Calu3 (cell line): ENCODE data around the gene GNRHR. TPM values are rescaled to one million over a fixed set of nuclear protein-coding genes. Genes with fewer than 3 reads are reported as not detected.

ENCODE experiments used
- BruUV-seq: library from RNA; stranded (reverse); fragments of 400-500 nt; replicated peaks from 2 replicates; lab custom pipeline; 2021; lab: Mats Ljungman, UMichigan
- CTCF ChIA-PET: fragments of 300-600 bp; sonication (Branson Sonifier 250); formaldehyde crosslinking; loops from one replicate; lab custom pipeline; 2022; ENCODE audit warnings: antibody characterized with exemption; lab: Charles Lee
- DNase-seq: peaks from one replicate; pipeline ENCODE4 v3.0.0; 2022
- H3K27ac Mint-ChIP-seq: one replicate; pipeline ENCODE4 v1.8.0; 2022; ENCODE audit warnings: mixed read lengths; ENCODE audit not compliant: unreplicated experiment
- H3K27me3 Mint-ChIP-seq: one replicate; pipeline ENCODE4 v1.8.0; 2022; ENCODE audit warnings: mixed read lengths; ENCODE audit not compliant: unreplicated experiment
- H3K36me3 Mint-ChIP-seq: one replicate; pipeline ENCODE4 v1.8.0; 2022; ENCODE audit warnings: mild to moderate bottlenecking, moderate library complexity, mixed read lengths; ENCODE audit not compliant: insufficient read depth, unreplicated experiment
- H3K4me1 Mint-ChIP-seq: one replicate; pipeline ENCODE4 v1.8.0; 2022; ENCODE audit warnings: mild to moderate bottlenecking, low read depth, mixed read lengths; ENCODE audit not compliant: unreplicated experiment
- H3K4me3 Mint-ChIP-seq: one replicate; pipeline ENCODE4 v1.8.0; 2022; ENCODE audit warnings: mild to moderate bottlenecking, low read depth, moderate library complexity, mixed read lengths; ENCODE audit not compliant: unreplicated experiment
- H3K9me3 Mint-ChIP-seq: one replicate; pipeline ENCODE4 v1.8.0; 2022; ENCODE audit warnings: low read depth, mixed read lengths; ENCODE audit not compliant: unreplicated experiment
- intact Hi-C: fragments of 100-400 bp; cut with micrococcal nuclease; formaldehyde crosslinking; loops from one replicate; pipeline ENCODE4 v1.10.0; 2022; ENCODE audit not compliant: unreplicated experiment
- total RNA-seq: library from RNA; stranded (reverse); gene quantifications from 2 replicates; pipeline ENCODE4 v1.2.3, GENCODE V29; 2022
- TF ChIP-seq, protein P1 (sequence below): fragments of 200-600 bp; IDR thresholded peaks from one replicate; pipeline ENCODE4 v1.8.0; 2022; ENCODE audit warnings: antibody characterized with exemption; ENCODE audit not compliant: unreplicated experiment

Gene GNRHR
- total RNA-seq, 1 experiment from 2014 or later, result not detected

GRCh38 chr4:67719953-67720617 lies 34.1 kb downstream of the GNRHR start:
- TF ChIP-seq, protein P1, sequence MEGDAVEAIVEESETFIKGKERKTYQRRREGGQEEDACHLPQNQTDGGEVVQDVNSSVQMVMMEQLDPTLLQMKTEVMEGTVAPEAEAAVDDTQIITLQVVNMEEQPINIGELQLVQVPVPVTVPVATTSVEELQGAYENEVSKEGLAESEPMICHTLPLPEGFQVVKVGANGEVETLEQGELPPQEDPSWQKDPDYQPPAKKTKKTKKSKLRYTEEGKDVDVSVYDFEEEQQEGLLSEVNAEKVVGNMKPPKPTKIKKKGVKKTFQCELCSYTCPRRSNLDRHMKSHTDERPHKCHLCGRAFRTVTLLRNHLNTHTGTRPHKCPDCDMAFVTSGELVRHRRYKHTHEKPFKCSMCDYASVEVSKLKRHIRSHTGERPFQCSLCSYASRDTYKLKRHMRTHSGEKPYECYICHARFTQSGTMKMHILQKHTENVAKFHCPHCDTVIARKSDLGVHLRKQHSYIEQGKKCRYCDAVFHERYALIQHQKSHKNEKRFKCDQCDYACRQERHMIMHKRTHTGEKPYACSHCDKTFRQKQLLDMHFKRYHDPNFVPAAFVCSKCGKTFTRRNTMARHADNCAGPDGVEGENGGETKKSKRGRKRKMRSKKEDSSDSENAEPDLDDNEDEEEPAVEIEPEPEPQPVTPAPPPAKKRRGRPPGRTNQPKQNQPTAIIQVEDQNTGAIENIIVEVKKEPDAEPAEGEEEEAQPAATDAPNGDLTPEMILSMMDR, result no peak
- H3K4me3 Mint-ChIP-seq, result no peak overlapping the region
- H3K4me1 Mint-ChIP-seq, result no peaks in the 10 kb centered on the region
- no peaks in the 10 kb centered on the region for H3K27me3 Mint-ChIP-seq
- CTCF ChIA-PET, result no interaction called here
- no peak for DNase-seq
- intact Hi-C loops, result no loop called here
- no peaks in the 10 kb centered on the region for H3K9me3 Mint-ChIP-seq
- H3K27ac Mint-ChIP-seq, result no peak overlapping the region
- H3K36me3 Mint-ChIP-seq, result no peaks in the 10 kb centered on the region
- BruUV-seq, result no TSS peak

DNA sequence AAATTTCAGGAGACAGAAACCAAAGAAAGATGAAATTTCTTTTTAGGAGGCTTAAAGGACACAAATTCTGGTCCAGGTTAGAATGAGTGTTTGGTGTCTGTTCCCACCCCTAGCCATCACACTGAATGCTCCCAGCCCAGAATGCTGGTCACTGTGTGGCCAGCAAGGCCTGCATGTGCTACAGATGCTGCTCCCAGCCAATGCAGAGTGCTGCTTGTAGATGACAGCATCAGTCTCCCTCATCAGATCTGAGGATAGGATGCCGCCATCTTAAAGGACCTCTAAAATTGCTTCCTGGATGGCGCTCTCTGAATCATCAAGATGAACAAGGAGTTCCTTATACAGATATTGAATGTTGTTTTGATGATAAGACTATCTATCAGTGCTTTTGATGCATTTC lies 35.3 kb downstream of the GNRHR start:
- intact Hi-C loops, result no loop called here
- Mint-ChIP-seq H3K36me3 (no peaks in the 10 kb centered on the region), H3K27me3 (no peaks in the 10 kb centered on the region), H3K27ac (no peak overlapping the region), H3K4me3 (no peak overlapping the region), H3K4me1 (no peaks in the 10 kb centered on the region), H3K9me3 (no peaks in the 10 kb centered on the region)
- CTCF ChIA-PET, result no interaction called here
- TF ChIP-seq, protein P1, result no peak
- no peak for DNase-seq
- no TSS peak for BruUV-seq

GRCh38 chr4:67717586-67717985 lies 36.6 kb downstream of the GNRHR start:
- TF ChIP-seq, protein P1, result no peak
- Mint-ChIP-seq H3K9me3 (no peaks in the 10 kb centered on the region), H3K36me3 (no peaks in the 10 kb centered on the region), H3K27ac (no peak overlapping the region), H3K4me1 (no peaks in the 10 kb centered on the region), H3K27me3 (no peaks in the 10 kb centered on the region), H3K4me3 (no peak overlapping the region)
- intact Hi-C loops, result no loop called here
- CTCF ChIA-PET, result no interaction called here
- no TSS peak for BruUV-seq
- no peak for DNase-seq

GRCh38 chr4:67714955-67715354 lies 39.2 kb downstream of the GNRHR start:
- DNase-seq, result no peak
- TF ChIP-seq, protein P1, result no peak
- no peak overlapping the region for H3K4me3 Mint-ChIP-seq
- BruUV-seq, result no TSS peak
- CTCF ChIA-PET, result no interaction called here
- peaks cover 7% of the 10 kb centered on the region for H3K4me1 Mint-ChIP-seq
- intact Hi-C loops, result no loop called here
- H3K27ac Mint-ChIP-seq, result no peak overlapping the region
- H3K9me3 Mint-ChIP-seq, result no peaks in the 10 kb centered on the region
- H3K27me3 Mint-ChIP-seq, result no peaks in the 10 kb centered on the region
- H3K36me3 Mint-ChIP-seq, result no peaks in the 10 kb centered on the region
